Thyroid gland (tissue), 4 donors: ENCODE data around the gene ENPP5. TPM values are rescaled to one million over a fixed set of nuclear protein-coding genes. Genes with fewer than 3 reads are reported as not detected.

Source experiments
- DNase-seq, 2 donors: peaks; one replicate each; pipeline ENCODE4 v3.0.0-alpha.2; 2019
- H3K27ac ChIP-seq, 3 donors: fragments of 200-600 bp; sonication (generic); 1 replicate in 2 of 3; 2 replicates in 1 of 3; pipeline ENCODE4 v1.5.1; 2016 to 2019; ENCODE audit warnings: mild to moderate bottlenecking in 1 of 3, moderate library complexity in 1 of 3
- H3K27me3 ChIP-seq: fragments of 200-600 bp; sonication (generic); one replicate; pipeline ENCODE4 v1.5.1; 2019
- H3K36me3 ChIP-seq, 2 donors: fragments of 200-600 bp; sonication (generic); one replicate each; pipeline ENCODE4 v1.5.1; 2016 to 2019
- H3K4me1 ChIP-seq, 2 donors: fragments of 200-600 bp; sonication (generic); one replicate each; pipeline ENCODE4 v1.5.1; 2017 to 2019
- H3K4me3 ChIP-seq, 3 donors: fragments of 200-600 bp; sonication (generic); replicated peaks in 1 of 3; 1 replicate in 2 of 3; 2 replicates in 1 of 3; pipeline ENCODE4 v1.5.1; 2016; ENCODE audit warnings: mild to moderate bottlenecking in 1 of 3
- H3K9me3 ChIP-seq: fragments of 200-600 bp; sonication (generic); one replicate; pipeline ENCODE4 v1.5.1; 2017
- POLR2A ChIP-seq, 2 donors: fragments of 450-650 bp; IDR thresholded peaks; one replicate each; pipeline ENCODE4 v1.6.1; 2017; ENCODE audit warnings: antibody characterized with exemption in 2 of 2, mild to moderate bottlenecking in 2 of 2, moderate library complexity in 1 of 2
- WGBS, 2 donors: methylation state at CpG; one replicate each; pipeline ENCODE4 v1.1.5; 2017; 5-methylcytosine and 5-hydroxymethylcytosine counted together
- intact Hi-C: fragments of 100-400 bp; cut with DNase I; formaldehyde crosslinking; loops from one replicate; pipeline ENCODE4 v1.15.1; 2023
- total RNA-seq, 4 donors: library from RNA; depleted of rRNA; stranded (reverse); fragments of >200 nt; gene quantifications; one replicate each; pipeline ENCODE4 v1.2.3, GENCODE V29; 2016
- TF ChIP-seq, protein P1 (sequence below), 6 experiments: fragments of 200-600 bp in 3 of 6; fragments of 450-650 bp in 3 of 6; sonication (generic) in 3 of 6; IDR thresholded peaks; one replicate each; pipeline ENCODE4 v1.5.1; 2016 to 2019; ENCODE audit warnings: antibody characterized with exemption in 6 of 6, mild to moderate bottlenecking in 2 of 6, inconsistent platforms in 1 of 6, moderate library complexity in 1 of 6

ENPP5 gene
- total RNA-seq, 4 donors from 2014 or later, result 47.7 to 103 (median 57.9) TPM

DNA sequence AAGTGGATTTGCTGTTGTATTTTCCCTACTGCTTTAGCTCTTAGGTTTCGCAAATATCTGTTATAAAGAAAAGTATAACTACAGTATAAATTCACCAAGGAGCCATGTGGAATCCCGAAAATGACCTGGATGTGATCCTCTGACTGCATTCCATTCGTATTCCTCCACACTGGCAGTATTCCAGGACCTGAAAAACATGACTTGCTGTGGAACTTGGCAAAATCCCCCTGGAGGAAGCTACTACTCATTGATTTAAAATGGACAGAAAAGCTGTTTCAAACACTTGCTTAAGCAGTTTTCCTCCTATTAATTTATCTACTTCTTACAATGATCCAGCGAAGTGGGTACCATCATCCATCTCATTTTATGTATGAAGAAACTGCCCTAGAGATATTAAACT lies 13.3 kb upstream of the ENPP5 start:
- TF ChIP-seq, protein P1, sequence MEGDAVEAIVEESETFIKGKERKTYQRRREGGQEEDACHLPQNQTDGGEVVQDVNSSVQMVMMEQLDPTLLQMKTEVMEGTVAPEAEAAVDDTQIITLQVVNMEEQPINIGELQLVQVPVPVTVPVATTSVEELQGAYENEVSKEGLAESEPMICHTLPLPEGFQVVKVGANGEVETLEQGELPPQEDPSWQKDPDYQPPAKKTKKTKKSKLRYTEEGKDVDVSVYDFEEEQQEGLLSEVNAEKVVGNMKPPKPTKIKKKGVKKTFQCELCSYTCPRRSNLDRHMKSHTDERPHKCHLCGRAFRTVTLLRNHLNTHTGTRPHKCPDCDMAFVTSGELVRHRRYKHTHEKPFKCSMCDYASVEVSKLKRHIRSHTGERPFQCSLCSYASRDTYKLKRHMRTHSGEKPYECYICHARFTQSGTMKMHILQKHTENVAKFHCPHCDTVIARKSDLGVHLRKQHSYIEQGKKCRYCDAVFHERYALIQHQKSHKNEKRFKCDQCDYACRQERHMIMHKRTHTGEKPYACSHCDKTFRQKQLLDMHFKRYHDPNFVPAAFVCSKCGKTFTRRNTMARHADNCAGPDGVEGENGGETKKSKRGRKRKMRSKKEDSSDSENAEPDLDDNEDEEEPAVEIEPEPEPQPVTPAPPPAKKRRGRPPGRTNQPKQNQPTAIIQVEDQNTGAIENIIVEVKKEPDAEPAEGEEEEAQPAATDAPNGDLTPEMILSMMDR (IDR thresholded peaks at IDR 0.05), result no peak
- TF ChIP-seq POLR2A (IDR thresholded peaks at IDR 0.05), result no peak
- intact Hi-C loops, result no loop called here
- H3K4me3 ChIP-seq, result no peak overlapping the region
- H3K36me3 ChIP-seq, result no peaks in the 10 kb centered on the region
- DNase-seq, result no peak
- 54 to 63% methylated on average over 4 of the region's 4 CpGs for WGBS, 2 donors
- no peak overlapping the region for H3K27ac ChIP-seq
- peaks cover 0 to 12% of the 10 kb centered on the region in 2 donors for H3K4me1 ChIP-seq
- no peaks in the 10 kb centered on the region for H3K27me3 ChIP-seq
- no peaks in the 10 kb centered on the region for H3K9me3 ChIP-seq

DNA sequence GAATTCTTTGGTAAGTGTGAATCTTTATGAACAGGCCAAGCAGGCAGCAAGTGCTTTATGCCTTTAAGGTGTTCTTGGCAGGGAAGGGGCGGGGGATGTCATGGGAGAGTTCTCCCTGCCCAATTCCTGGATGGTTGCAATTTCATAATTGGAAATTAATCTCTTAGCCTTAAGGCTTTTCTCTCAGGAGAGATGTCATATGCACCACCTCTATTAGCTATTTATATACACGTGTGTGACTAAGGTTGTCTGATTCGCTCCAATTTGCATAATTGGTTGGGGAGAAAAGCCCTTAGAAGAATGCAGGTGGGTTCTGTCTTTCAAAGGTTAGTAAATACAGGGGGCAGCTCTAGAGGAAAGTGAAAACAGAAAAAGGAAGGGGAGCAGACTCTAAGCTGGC lies 5.2 kb upstream of the ENPP5 start:
- H3K36me3 ChIP-seq, result no peaks in the 10 kb centered on the region
- no peak for DNase-seq
- intact Hi-C loops, result no loop called here
- H3K9me3 ChIP-seq, result no peaks in the 10 kb centered on the region
- H3K4me3 ChIP-seq, result no peak overlapping the region
- no peaks in the 10 kb centered on the region for H3K27me3 ChIP-seq
- H3K27ac ChIP-seq, result no peak overlapping the region
- no peak for TF ChIP-seq POLR2A (IDR thresholded peaks at IDR 0.05)
- TF ChIP-seq, protein P1 (IDR thresholded peaks at IDR 0.05), result no peak
- no peaks in the 10 kb centered on the region for H3K4me1 ChIP-seq
- WGBS, 2 donors, result 80 to 83% methylated on average over 3 of the region's 3 CpGs

DNA sequence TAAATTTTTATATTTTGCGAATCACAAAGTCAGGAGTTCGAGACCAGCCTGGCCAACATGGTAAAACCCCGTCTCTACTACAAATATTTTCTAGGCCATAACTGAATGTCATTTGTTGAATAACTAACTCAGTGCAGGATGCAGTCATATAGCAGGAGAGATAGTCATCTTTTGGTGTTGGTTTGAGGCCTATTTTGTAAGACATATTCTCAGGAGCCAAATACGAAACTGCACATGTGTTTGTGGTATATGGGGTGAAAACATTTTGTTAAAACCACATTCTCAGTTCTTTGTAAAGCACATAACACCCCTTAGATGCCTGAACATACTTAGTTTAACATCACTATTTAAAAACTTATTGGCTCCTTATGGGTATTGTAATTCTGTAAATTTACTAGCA lies 4.7 kb upstream of the ENPP5 start:
- no peak overlapping the region for H3K27ac ChIP-seq
- no peak for DNase-seq
- no peaks in the 10 kb centered on the region for H3K36me3 ChIP-seq
- intact Hi-C loops, result no loop called here
- H3K4me1 ChIP-seq, result no peaks in the 10 kb centered on the region
- TF ChIP-seq POLR2A (IDR thresholded peaks at IDR 0.05), result no peak
- TF ChIP-seq, protein P1 (IDR thresholded peaks at IDR 0.05), result no peak
- H3K27me3 ChIP-seq, result no peaks in the 10 kb centered on the region
- no peak overlapping the region for H3K4me3 ChIP-seq
- no peaks in the 10 kb centered on the region for H3K9me3 ChIP-seq
- 86 to 88% methylated on average over 4 of the region's 4 CpGs for WGBS, 2 donors

DNA sequence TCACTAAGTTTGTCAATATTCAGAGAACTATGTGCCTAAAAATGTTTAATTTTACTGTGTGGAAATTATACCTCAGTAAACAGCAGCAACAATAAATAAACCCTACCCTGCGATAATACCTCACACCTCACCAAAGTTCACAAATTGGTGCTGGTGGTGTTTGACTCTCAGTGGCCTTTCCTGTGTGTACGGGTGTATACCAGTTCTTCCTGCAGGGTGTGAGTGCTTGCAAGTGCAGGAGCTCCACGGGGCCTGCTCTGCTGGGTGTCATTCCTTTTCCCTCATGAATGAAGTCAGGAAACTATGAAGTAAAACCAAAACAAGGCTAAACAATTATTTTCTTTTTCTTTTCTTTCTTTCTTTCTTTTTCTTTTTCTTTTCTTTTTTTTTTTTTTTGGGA lies 4.1 kb upstream of the ENPP5 start:
- 77 to 80% methylated on average over 3 of the region's 3 CpGs for WGBS, 2 donors
- TF ChIP-seq, protein P1 (IDR thresholded peaks at IDR 0.05), result no peak
- no peak for TF ChIP-seq POLR2A (IDR thresholded peaks at IDR 0.05)
- intact Hi-C loops, result no loop called here

DNA sequence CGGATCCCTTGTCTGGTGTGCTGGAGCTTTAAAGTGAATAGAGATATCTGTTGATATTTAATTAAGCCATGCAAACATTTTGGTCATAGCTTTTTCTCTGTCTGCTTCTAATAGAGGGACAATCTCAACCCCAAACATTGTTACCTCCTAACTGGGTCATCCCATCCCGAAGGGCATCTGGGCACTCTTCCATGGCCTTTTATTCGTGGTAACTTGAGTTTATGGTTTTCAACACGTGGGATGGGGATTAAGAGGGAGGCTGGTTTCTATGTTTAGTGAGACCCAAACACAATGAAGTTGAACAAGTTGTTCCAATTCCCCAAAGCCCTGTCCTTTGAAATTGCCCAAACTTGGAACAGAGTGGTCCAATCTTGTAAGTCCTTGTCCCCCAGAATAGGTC lies 1.4 kb upstream of the ENPP5 start:
- no peak for TF ChIP-seq POLR2A (IDR thresholded peaks at IDR 0.05)
- TF ChIP-seq, protein P1 (IDR thresholded peaks at IDR 0.05), result no peak
- Histone ChIP-seq H3K4me1 (no peaks in the 10 kb centered on the region), H3K4me3 (no peak overlapping the region), H3K27ac (no peak overlapping the region), H3K9me3 (no peaks in the 10 kb centered on the region), H3K27me3 (no peaks in the 10 kb centered on the region), H3K36me3 (no peaks in the 10 kb centered on the region)
- intact Hi-C loops, result no loop called here
- no peak for DNase-seq
- 76 to 78% methylated on average over 4 of the region's 4 CpGs for WGBS, 2 donors

More for the DNA sequence above, 4.1 kb upstream of the ENPP5 start:
- Histone ChIP-seq H3K4me3 (no peak overlapping the region), H3K36me3 (no peaks in the 10 kb centered on the region), H3K27me3 (no peaks in the 10 kb centered on the region), H3K27ac (no peak overlapping the region), H3K4me1 (no peaks in the 10 kb centered on the region), H3K9me3 (no peaks in the 10 kb centered on the region)
- no peak for DNase-seq
